GM12874 (cell line): ENCODE measurements around the gene ENO1.

Experiments used
- CTCF ChIP-seq: IDR thresholded peaks from 2 replicates; pipeline ENCODE4 v1.5.1; 2011; ENCODE audit warnings: low read depth, mild to moderate bottlenecking, control low read depth, low read length, moderate library complexity; ENCODE audit not compliant: insufficient read depth

ENO1 gene

GRCh38 chr1:8813991-8814390, 64.5 kb downstream of the ENO1 start:
- TF ChIP-seq CTCF, result no peak

GRCh38 chr1:8813016-8813763, 65.3 kb downstream of the ENO1 start:
- no peak for TF ChIP-seq CTCF

GRCh38 chr1:8812081-8812480, 66.4 kb downstream of the ENO1 start:
- TF ChIP-seq CTCF, result no peak
